ENCODE data around the gene ASB14.
"Not testable (repeated sequence)": the region's sequence is repeated elsewhere in the genome, so short reads cannot be mapped to it uniquely, and the experiment has no call there.

ASB14 gene

GRCh38 chr3:57309769-57310360, 17.4 kb upstream of the ASB14 start:
- H2BK15ac ChIP-seq (ENCODE audit: low read length) = no peak overlapping the region
- no peak overlapping the region for H4K8ac ChIP-seq (ENCODE audit: low read depth, low read length)
- H3K9me3 ChIP-seq (replicated peaks in 1 of 2; ENCODE audit: control insufficient read depth in 2 of 2, insufficient read depth in 1 of 2, low read depth in 1 of 2, low read length in 2 of 2) = no peaks in the 10 kb centered on the region
- peaks cover 0 to 5% (median 0%) of the 10 kb centered on the region in 3 experiments for H3K27me3 ChIP-seq (ENCODE audit: control insufficient read depth in 3 of 3, insufficient read depth in 3 of 3, low read depth in 1 of 3, low read length in 3 of 3)
- H3K4ac ChIP-seq (ENCODE audit: low read length) = no peak overlapping the region
- no peak overlapping the region for H2AFZ ChIP-seq (ENCODE audit: low read length)
- no peaks in the 10 kb centered on the region for H3K4me1 ChIP-seq (ENCODE audit: control insufficient read depth in 2 of 2, insufficient read depth in 1 of 2, low read depth in 1 of 2, low read length in 2 of 2)
- H3K36me3 ChIP-seq (replicated peaks in 1 of 2; ENCODE audit: control insufficient read depth in 2 of 2, insufficient read depth in 2 of 2, low read length in 2 of 2) = no peaks in the 10 kb centered on the region
- H3K18ac ChIP-seq (ENCODE audit: low read length) = no peak overlapping the region
- no peak overlapping the region for H3K4me2 ChIP-seq (ENCODE audit: insufficient read depth, low read length, poor library complexity, severe bottlenecking)
- no peak overlapping the region for H2BK12ac ChIP-seq (ENCODE audit: low read length)
- no peak overlapping the region for H2BK120ac ChIP-seq (ENCODE audit: low read depth, low read length)
- H2AK5ac ChIP-seq (ENCODE audit: low read depth, low read length) = no peak overlapping the region
- no peak overlapping the region for H3K9ac ChIP-seq (ENCODE audit: low read depth, low read length, poor library complexity)
- H3K23ac ChIP-seq (ENCODE audit: low read depth, low read length, poor library complexity) = no peak overlapping the region
- no peak overlapping the region for H3K14ac ChIP-seq (ENCODE audit: low read length)
- no peaks in the 10 kb centered on the region for H3K79me1 ChIP-seq (ENCODE audit: low read depth, low read length)
- H3K27ac ChIP-seq (replicated peaks; ENCODE audit: low read length) = no peak overlapping the region
- DNase-seq (ENCODE audit: low spot score) = no peak
- H3K4me3 ChIP-seq (ENCODE audit: low read length in 2 of 2) = no peak overlapping the region
- H2BK5ac ChIP-seq (ENCODE audit: low read length) = no peak overlapping the region
- H4K91ac ChIP-seq (ENCODE audit: low read depth, low read length, poor library complexity) = no peak overlapping the region
- no CpG with 5 or more reads among the region's 3 CpGs for WGBS, 2 donors (ENCODE audit: extremely low coverage in 2 of 2, insufficient read length in 2 of 2, insufficient replicate concordance in 1 of 2)

- H3K27me3 ChIP-seq (ENCODE audit: control insufficient read depth in 3 of 3, insufficient read depth in 3 of 3, low read depth in 1 of 3, low read length in 3 of 3); H2AFZ ChIP-seq (ENCODE audit: low read length); DNase-seq (ENCODE audit: low spot score); H3K23ac ChIP-seq (ENCODE audit: low read depth, low read length, poor library complexity); H4K8ac ChIP-seq (ENCODE audit: low read depth, low read length); H3K9me3 ChIP-seq (replicated peaks in 1 of 2; ENCODE audit: control insufficient read depth in 2 of 2, insufficient read depth in 1 of 2, low read depth in 1 of 2, low read length in 2 of 2); H3K79me1 ChIP-seq (ENCODE audit: low read depth, low read length); H3K14ac ChIP-seq (ENCODE audit: low read length); H3K4me1 ChIP-seq (ENCODE audit: control insufficient read depth in 2 of 2, insufficient read depth in 1 of 2, low read depth in 1 of 2, low read length in 2 of 2); H2BK12ac ChIP-seq (ENCODE audit: low read length); H2AK5ac ChIP-seq (ENCODE audit: low read depth, low read length); H3K4me2 ChIP-seq (ENCODE audit: insufficient read depth, low read length, poor library complexity, severe bottlenecking); H3K18ac ChIP-seq (ENCODE audit: low read length); H4K91ac ChIP-seq (ENCODE audit: low read depth, low read length, poor library complexity); H2BK15ac ChIP-seq (ENCODE audit: low read length); H3K27ac ChIP-seq (replicated peaks; ENCODE audit: low read length); H3K4ac ChIP-seq (ENCODE audit: low read length); H3K36me3 ChIP-seq (replicated peaks in 1 of 2; ENCODE audit: control insufficient read depth in 2 of 2, insufficient read depth in 2 of 2, low read length in 2 of 2); H2BK5ac ChIP-seq (ENCODE audit: low read length); H3K4me3 ChIP-seq (ENCODE audit: low read length in 2 of 2); H2BK120ac ChIP-seq (ENCODE audit: low read depth, low read length); H3K9ac ChIP-seq (ENCODE audit: low read depth, low read length, poor library complexity): not testable (repeated sequence)
- no CpG with 5 or more reads among the region's 7 CpGs for WGBS, 2 donors (ENCODE audit: extremely low coverage in 2 of 2, insufficient read length in 2 of 2, insufficient replicate concordance in 1 of 2)
Observed at GRCh38 chr3:57303520-57303919, 11.0 kb upstream of the ASB14 start.

GRCh38 chr3:57298041-57298440, 5.6 kb upstream of the ASB14 start:
- H3K79me1 ChIP-seq (ENCODE audit: low read depth, low read length) = no peaks in the 10 kb centered on the region
- H3K4ac ChIP-seq (ENCODE audit: low read length) = no peak overlapping the region
- H3K36me3 ChIP-seq (replicated peaks in 1 of 2; ENCODE audit: control insufficient read depth in 2 of 2, insufficient read depth in 2 of 2, low read length in 2 of 2) = no peaks in the 10 kb centered on the region
- no peak overlapping the region for H3K4me3 ChIP-seq (ENCODE audit: low read length in 2 of 2)
- H3K27me3 ChIP-seq (ENCODE audit: control insufficient read depth in 3 of 3, insufficient read depth in 3 of 3, low read depth in 1 of 3, low read length in 3 of 3) = peaks cover 0 to 19% (median 0%) of the 10 kb centered on the region in 3 experiments
- no CpG with 5 or more reads among the region's 1 CpG for WGBS, 2 donors (ENCODE audit: extremely low coverage in 2 of 2, insufficient read length in 2 of 2, insufficient replicate concordance in 1 of 2)
- H3K4me1 ChIP-seq (ENCODE audit: control insufficient read depth in 2 of 2, insufficient read depth in 1 of 2, low read depth in 1 of 2, low read length in 2 of 2) = no peaks in the 10 kb centered on the region
- H4K8ac ChIP-seq (ENCODE audit: low read depth, low read length) = no peak overlapping the region
- no peak overlapping the region for H2AFZ ChIP-seq (ENCODE audit: low read length)
- H2BK12ac ChIP-seq (ENCODE audit: low read length) = no peak overlapping the region
- H3K9ac ChIP-seq (ENCODE audit: low read depth, low read length, poor library complexity) = no peak overlapping the region
- no peaks in the 10 kb centered on the region for H3K9me3 ChIP-seq (replicated peaks in 1 of 2; ENCODE audit: control insufficient read depth in 2 of 2, insufficient read depth in 1 of 2, low read depth in 1 of 2, low read length in 2 of 2)
- no peak overlapping the region for H3K4me2 ChIP-seq (ENCODE audit: insufficient read depth, low read length, poor library complexity, severe bottlenecking)
- H2BK15ac ChIP-seq (ENCODE audit: low read length) = no peak overlapping the region
- H3K18ac ChIP-seq (ENCODE audit: low read length) = no peak overlapping the region
- no peak overlapping the region for H3K14ac ChIP-seq (ENCODE audit: low read length)
- no peak overlapping the region for H2BK120ac ChIP-seq (ENCODE audit: low read depth, low read length)
- no peak overlapping the region for H3K27ac ChIP-seq (replicated peaks; ENCODE audit: low read length)
- H3K23ac ChIP-seq (ENCODE audit: low read depth, low read length, poor library complexity) = no peak overlapping the region
- H2AK5ac ChIP-seq (ENCODE audit: low read depth, low read length) = no peak overlapping the region
- no peak overlapping the region for H4K91ac ChIP-seq (ENCODE audit: low read depth, low read length, poor library complexity)
- DNase-seq (ENCODE audit: low spot score) = no peak
- H2BK5ac ChIP-seq (ENCODE audit: low read length) = no peak overlapping the region

- Histone ChIP-seq H3K36me3 (replicated peaks in 1 of 2; ENCODE audit: control insufficient read depth in 2 of 2, insufficient read depth in 2 of 2, low read length in 2 of 2) (no peaks in the 10 kb centered on the region), H3K9ac (ENCODE audit: low read depth, low read length, poor library complexity) (no peak overlapping the region), H3K79me1 (ENCODE audit: low read depth, low read length) (no peaks in the 10 kb centered on the region), H3K27ac (replicated peaks; ENCODE audit: low read length) (no peak overlapping the region), H3K9me3 (replicated peaks in 1 of 2; ENCODE audit: control insufficient read depth in 2 of 2, insufficient read depth in 1 of 2, low read depth in 1 of 2, low read length in 2 of 2) (no peaks in the 10 kb centered on the region), H3K4me3 (ENCODE audit: low read length in 2 of 2) (no peak overlapping the region), H3K4me1 (ENCODE audit: control insufficient read depth in 2 of 2, insufficient read depth in 1 of 2, low read depth in 1 of 2, low read length in 2 of 2) (no peaks in the 10 kb centered on the region), H3K4ac (ENCODE audit: low read length) (no peak overlapping the region), H2BK120ac (ENCODE audit: low read depth, low read length) (no peak overlapping the region), H2AK5ac (ENCODE audit: low read depth, low read length) (no peak overlapping the region), H3K27me3 (ENCODE audit: control insufficient read depth in 3 of 3, insufficient read depth in 3 of 3, low read depth in 1 of 3, low read length in 3 of 3) (peaks cover 0 to 9% (median 0%) of the 10 kb centered on the region in 3 experiments), H2AFZ (ENCODE audit: low read length) (no peak overlapping the region), H2BK12ac (ENCODE audit: low read length) (no peak overlapping the region), H3K18ac (ENCODE audit: low read length) (no peak overlapping the region), H4K8ac (ENCODE audit: low read depth, low read length) (no peak overlapping the region), H2BK15ac (ENCODE audit: low read length) (no peak overlapping the region), H3K23ac (ENCODE audit: low read depth, low read length, poor library complexity) (no peak overlapping the region), H4K91ac (ENCODE audit: low read depth, low read length, poor library complexity) (no peak overlapping the region), H2BK5ac (ENCODE audit: low read length) (no peak overlapping the region), H3K4me2 (ENCODE audit: insufficient read depth, low read length, poor library complexity, severe bottlenecking) (no peak overlapping the region), H3K14ac (ENCODE audit: low read length) (no peak overlapping the region)
- WGBS, 2 donors (ENCODE audit: extremely low coverage in 2 of 2, insufficient read length in 2 of 2, insufficient replicate concordance in 1 of 2) = no CpG with 5 or more reads among the region's 4 CpGs
- DNase-seq (ENCODE audit: low spot score) = no peak
Observed at GRCh38 chr3:57292897-57293526, 527 bp upstream of the ASB14 start.

Data from neuronal stem cell (in vitro differentiated cells).